Measurements from ENCODE around the gene SPATA20.

DNA sequence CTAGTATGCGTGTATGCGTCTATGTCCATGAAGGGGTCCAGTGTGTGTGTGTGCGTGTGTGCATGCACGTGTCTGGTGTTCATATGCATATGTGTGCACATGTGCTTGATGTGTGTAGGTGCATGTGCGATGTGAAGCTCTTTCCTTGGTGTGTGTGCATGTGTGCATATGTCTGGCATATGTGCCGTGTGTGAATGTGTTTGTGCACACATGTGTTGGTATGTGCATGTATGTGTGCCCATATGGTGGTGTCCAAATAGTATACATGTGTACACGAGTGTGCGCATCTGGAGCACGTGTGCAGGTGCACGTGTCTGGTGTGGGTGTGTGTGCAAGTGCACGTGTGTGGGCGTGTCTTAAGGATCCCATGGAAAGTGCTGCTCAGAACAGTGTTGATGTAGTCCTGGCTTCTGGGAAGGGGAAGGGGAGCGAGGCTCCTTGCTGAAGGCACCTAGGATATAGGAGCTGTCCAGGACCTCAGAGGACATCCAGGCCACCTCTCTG lies 30.5 kb downstream of the SPATA20 start:
- TF ChIP-seq POLR2A (IDR thresholded peaks at IDR 0.05) = no peak
- TF ChIP-seq, protein P1, sequence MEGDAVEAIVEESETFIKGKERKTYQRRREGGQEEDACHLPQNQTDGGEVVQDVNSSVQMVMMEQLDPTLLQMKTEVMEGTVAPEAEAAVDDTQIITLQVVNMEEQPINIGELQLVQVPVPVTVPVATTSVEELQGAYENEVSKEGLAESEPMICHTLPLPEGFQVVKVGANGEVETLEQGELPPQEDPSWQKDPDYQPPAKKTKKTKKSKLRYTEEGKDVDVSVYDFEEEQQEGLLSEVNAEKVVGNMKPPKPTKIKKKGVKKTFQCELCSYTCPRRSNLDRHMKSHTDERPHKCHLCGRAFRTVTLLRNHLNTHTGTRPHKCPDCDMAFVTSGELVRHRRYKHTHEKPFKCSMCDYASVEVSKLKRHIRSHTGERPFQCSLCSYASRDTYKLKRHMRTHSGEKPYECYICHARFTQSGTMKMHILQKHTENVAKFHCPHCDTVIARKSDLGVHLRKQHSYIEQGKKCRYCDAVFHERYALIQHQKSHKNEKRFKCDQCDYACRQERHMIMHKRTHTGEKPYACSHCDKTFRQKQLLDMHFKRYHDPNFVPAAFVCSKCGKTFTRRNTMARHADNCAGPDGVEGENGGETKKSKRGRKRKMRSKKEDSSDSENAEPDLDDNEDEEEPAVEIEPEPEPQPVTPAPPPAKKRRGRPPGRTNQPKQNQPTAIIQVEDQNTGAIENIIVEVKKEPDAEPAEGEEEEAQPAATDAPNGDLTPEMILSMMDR (IDR thresholded peaks at IDR 0.05) = no peak

Measured in heart left ventricle (tissue), 13 donors.